ENCODE data around the gene ABCG2.

The ABCG2 gene

GRCh38 chr4:88158489-88159228 is at the start of gene ABCG2:
Gene ABCG2, minus strand, starts transcription at chr4:88158639. Its CDS starts 18,644 bp downstream, at chr4:88139995.
- DNase-seq (ENCODE audit: low read depth) = no peak

DNA sequence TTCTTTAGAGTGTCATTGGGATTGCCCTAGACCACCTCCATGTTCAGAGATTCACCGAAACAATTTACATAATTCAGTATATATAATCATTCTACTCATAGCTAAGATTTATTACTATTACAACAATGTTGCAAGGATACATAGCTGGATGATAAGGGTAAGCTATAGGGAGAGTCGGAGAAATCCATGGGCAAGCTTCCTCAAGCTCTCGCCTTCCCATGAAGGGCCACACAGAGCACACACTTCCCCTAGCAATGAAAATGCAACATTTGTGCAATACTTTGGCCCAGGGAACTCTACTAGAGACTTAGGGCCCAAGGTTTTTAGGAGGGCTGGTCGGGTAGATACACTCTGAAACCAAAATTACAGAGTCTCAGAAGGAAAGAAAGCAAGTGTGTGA is 49.7 kb upstream of the ABCG2 start:
- no peak for DNase-seq (ENCODE audit: low read depth)

GRCh38 chr4:88207171-88207570 is 48.7 kb upstream of the ABCG2 start:
- no peak for DNase-seq (ENCODE audit: low read depth)

- DNase-seq (ENCODE audit: low read depth) = no peak
Observed at GRCh38 chr4:88204882-88205281, 46.4 kb upstream of the ABCG2 start.

DNA sequence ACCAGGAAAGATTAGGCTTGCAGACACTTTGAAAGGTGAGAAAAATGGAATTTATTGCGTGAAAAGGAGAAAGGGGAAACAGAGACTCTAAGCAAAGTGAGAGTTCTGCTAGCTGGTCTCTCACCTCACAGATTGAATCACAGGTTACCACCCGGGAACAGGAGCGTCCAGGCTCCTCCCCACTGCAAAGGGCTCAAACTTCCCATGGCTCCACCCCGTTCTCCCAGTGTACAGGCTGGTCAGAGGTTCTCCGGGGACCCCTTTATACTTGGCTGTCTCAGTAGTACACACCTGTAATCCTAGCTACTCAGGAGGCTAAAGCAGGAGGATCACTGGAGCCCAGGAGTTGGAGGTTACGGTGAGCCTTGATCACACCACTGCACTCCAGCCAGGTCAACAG is 44.0 kb upstream of the ABCG2 start:
- DNase-seq (ENCODE audit: low read depth) = no peak

DNA sequence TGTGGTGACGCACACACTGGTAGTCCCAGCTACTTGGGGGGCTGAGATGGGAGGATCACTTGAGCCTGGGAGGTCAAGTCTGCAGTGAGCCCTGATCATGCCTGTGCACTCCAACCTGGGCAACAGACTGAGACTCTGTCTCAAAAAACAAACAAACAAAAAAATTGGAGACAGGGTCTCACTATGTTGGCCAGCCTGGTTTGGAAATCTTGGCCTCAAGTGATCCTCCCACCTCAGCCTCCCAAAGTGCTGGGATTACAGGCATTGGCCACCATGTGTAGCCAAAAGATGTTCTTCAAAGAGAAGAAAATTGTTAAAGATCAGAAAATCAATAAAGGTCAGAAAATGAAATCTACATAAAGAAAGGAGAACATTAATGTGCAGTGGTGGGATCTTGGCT is 41.7 kb upstream of the ABCG2 start:
- no peak for DNase-seq (ENCODE audit: low read depth)

GRCh38 chr4:88196523-88197185 is 38.2 kb upstream of the ABCG2 start:
- DNase-seq (ENCODE audit: low read depth) = no peak

GRCh38 chr4:88196013-88196365 is 37.5 kb upstream of the ABCG2 start:
- DNase-seq (ENCODE audit: low read depth) = no peak

- DNase-seq (ENCODE audit: low read depth) = no peak
Observed at GRCh38 chr4:88195328-88196012, 37.0 kb upstream of the ABCG2 start.

GRCh38 chr4:88191404-88191803 is 33.0 kb upstream of the ABCG2 start:
- DNase-seq (ENCODE audit: low read depth) = no peak

DNA sequence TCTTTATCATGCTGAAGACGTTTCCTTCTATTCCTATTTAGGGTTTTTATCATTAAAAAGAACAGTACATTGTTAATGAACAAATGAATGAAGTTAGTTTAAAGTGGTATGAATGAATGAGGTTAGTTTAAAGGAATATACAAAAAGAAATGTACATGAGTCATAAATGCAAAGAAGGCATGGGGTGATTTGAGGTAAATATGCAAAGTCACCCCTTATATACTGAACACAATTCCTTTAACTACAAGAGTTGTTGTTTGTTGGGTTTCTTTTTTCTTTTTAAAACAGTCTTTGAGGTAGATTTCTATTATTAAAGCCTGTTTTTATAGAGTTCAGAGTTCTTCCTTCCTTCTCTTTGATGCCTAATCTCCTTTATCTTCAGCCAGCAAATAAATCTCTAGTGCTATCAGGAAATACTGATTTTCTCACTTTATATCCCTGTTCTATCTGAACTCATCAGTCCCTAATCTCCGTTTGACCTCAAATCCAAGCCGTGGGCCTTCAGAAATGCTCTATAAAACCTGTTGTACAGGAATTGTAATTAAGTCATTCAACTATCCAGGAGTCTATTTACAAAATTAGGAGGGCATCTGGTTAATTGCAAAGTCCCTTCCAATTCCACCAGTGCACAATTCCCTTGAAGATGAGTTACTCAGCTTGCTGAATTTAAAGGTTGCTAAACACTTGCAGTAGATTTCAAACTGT is 31.6 kb upstream of the ABCG2 start:
- DNase-seq (ENCODE audit: low read depth) = no peak

DNA sequence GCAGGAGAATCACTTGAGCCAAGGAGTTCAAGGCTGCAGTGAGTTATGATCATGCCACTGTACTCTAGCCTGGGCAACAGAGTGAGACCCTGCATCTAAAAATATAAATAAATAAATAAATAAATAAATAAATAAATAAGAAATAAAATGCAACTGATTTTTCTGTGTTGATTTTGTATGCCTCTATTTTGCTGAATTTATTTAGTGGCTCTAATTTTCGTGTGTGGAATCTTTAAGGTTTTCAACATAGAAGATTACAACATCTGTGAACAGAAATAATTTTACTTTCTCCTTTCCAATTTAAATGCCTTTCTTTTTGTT is 30.9 kb upstream of the ABCG2 start:
- DNase-seq (ENCODE audit: low read depth) = no peak

- no peak for DNase-seq (ENCODE audit: low read depth)
Observed at GRCh38 chr4:88188738-88189417, 30.4 kb upstream of the ABCG2 start.

DNA sequence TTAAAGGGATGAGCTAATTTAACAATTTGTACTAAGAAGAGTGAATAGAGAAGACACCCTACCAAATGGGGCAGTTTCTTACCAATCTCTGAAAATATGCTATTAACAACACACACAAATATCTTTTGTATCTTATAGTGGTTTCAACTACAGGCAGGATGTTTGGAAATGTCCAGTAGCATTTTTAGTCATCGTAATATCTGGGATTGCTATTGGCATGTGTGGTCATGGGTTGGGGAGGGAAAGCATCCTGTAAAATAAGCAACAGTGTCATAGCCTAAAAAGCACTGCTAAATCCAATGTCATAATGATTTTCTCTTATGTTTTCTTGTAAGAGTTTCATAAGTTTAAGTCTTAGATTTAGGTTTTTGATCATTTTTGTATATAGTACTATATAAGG is 29.3 kb upstream of the ABCG2 start:
- DNase-seq (ENCODE audit: low read depth) = no peak

DNA sequence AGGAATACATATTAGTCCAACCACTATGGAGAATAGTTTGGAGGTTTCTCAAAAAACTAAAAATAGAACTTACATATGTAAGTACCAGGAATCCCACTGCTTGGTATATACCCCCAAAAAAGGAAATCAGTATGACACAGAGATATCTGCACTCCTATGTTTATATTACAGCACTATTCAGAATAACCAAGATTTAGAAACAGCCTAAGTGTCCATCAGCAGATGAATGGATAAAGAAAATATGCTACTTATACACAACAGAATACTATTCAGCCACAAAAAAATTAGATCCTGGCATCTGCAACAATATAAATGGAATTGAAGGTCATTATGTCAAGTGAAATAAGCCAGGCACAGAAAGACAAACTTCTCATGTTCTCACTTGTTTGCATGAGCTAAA is 27.5 kb upstream of the ABCG2 start:
- no peak for DNase-seq (ENCODE audit: low read depth)

GRCh38 chr4:88179261-88179660 is 20.8 kb upstream of the ABCG2 start:
- DNase-seq (ENCODE audit: low read depth) = no peak

- DNase-seq (ENCODE audit: low read depth) = no peak
Observed at GRCh38 chr4:88178626-88179231, 20.3 kb upstream of the ABCG2 start.

DNA sequence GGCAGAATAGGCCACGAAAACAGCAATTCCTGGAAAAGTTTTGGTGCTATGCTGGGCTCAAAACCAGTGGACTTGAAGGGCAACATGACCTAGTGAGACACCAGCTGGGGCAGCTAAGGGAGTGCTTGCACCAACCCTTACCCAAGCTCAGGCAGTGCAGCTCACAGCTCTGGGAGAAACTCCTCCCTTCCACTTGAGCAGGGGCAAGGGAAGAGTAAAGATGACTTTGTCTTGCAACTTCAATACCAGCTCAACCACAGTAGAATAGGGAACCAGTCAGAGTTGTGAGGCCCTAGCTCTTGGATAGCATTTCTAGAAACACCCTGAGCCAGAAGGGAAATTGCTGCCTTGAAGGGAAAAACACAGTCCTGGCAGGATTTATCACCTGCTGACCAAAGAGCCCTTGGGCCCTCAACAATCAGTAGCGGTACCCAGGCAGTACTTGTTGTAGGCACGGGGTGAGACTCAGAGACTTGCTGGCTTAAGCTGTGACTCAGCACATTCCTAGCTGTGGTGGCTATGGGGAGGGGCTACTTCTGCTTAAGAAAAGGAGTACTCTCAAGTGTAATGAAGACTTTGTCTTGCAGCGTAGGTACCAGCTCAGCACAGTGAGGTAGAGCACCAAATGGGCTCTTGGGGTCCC is 19.7 kb upstream of the ABCG2 start:
- DNase-seq (ENCODE audit: low read depth) = no peak

DNA sequence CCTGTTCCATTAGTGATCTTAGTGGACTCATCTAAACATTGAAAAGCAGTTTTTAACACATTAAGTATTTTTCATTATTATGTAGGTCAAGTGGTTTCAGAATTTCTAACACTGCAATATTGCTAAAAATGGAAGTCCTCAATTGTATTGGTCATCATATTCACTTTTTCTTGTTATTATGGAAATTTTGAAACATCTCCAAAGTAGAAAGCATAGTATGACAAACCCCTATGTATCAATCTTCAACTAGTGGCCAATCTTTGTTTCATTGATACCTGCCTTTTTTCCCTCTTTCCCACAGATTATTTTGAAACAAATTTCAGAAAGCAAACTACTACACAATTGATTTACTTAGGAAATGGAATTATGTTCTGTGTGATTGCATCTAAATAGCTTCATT is 14.5 kb upstream of the ABCG2 start:
- DNase-seq (ENCODE audit: low read depth) = no peak

- DNase-seq (ENCODE audit: low read depth) = no peak
Observed at GRCh38 chr4:88171206-88171605, 12.8 kb upstream of the ABCG2 start.

DNA sequence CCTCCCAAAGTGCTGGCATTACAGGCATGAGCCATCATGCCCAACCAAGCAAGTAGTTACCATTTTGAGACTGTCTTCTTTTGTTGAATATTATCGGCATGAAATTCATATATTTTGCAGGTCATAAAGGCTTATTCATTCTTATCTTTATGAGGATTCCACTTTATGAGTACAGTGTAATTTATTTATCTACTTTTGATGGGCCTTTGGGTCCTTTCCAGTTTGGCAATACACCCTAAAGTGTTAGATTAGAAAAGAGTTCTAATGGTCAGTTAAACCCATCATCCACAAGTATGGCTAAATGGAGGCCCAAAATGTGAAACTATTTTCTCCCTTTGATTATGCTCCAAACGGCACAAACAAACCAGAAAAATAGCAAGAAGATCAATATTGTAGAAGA is 10.9 kb upstream of the ABCG2 start:
- DNase-seq (ENCODE audit: low read depth) = no peak
